SH-SY5Y (cell line): Measurements from ENCODE around the gene MEOX1.

Experiments
- GATA2 ChIP-seq: IDR thresholded peaks from 2 replicates; pipeline ENCODE4 v1.6.1; 2011; ENCODE audit warnings: mild to moderate bottlenecking, low read depth, low read length
- GATA3 ChIP-seq: IDR thresholded peaks from 2 replicates; pipeline ENCODE4 v1.6.1; 2011; ENCODE audit warnings: low read depth, mild to moderate bottlenecking, low read length, moderate library complexity

GRCh38 chr17:43637563-43638323, 24.0 kb downstream of the MEOX1 start:
- TF ChIP-seq GATA2 (no peak), GATA3 (no peak)
